NCI-H1092 treated with DMSO at 0.1 percent for 48 hours (cell line): ENCODE measurements around the gene CUL4B.
"Not testable (repeated sequence)": the region's sequence is repeated elsewhere in the genome, so short reads cannot be mapped to it uniquely, and the experiment has no call there.

Experiments
- DNase-seq: peaks from one replicate; lab custom pipeline; 2025; lab: John Stamatoyannopoulos, UW

The CUL4B gene

DNA sequence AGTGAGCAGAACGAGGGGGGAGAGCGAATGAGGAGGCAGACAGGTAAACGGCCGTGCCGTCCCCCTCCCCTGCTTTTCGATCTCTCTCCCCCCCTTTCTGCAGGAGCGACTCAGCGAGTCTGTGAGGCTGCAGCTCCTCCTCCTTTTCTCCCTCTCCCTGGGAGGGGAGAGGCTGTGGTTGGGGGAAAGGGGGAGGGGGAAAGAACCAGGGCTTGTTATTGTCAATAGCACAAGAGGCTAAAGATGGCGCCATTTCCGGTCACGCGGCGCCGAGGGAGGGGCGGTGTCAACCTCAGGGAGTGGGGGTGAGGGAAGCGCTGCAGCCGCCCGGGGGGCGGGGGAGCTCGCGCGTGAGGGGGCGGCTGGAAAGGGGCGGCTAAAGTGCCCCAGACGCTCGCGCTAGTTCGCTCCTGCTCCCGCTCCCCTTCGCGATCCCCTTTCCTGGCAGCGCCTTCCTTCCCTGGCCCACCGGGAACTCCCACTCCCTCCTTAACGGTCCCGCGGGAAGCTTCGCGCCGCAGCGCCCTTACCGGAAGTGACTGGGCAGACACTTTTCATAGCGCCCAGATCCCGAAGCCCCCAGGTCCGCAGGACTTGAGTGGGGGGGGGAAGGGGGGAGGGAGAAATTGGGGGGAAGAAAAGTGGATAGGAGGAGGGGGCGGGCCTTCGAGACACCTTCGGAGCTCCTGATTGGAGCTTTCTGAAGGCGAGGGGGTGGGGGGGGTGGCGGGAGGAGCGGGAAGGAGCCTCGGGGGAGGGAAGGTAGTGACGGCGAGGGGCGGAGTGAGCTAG lies at the start of gene CUL4B:
CUL4B (minus strand) TSS at position 121 of the 792 bp plus-strand sequence. CDS start 324 bp downstream, outside the sequence.
- peak; percentile 95 for DNase-seq

DNA sequence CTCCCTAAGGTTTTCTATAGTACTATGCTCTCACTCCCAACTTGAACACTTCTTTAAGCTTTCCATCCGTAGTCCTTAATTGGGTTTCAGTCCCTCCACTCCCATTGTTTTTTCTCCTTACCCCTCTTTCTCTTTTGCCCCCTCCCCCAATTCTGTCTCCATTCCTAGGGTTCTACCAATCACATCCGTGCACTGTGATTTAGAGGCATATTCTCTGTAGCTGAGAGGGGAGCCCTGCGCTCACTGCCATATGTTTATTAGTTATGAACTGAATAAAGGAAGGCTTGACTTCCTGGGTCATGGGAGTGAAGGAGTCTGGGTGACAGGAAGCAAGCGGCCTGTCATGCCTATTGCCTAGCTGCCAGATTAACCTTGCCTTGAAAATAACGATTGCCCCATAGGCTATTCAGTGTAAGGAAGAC lies 43.6 kb upstream of the CUL4B start:
- DNase-seq = peak; percentile 44

DNA sequence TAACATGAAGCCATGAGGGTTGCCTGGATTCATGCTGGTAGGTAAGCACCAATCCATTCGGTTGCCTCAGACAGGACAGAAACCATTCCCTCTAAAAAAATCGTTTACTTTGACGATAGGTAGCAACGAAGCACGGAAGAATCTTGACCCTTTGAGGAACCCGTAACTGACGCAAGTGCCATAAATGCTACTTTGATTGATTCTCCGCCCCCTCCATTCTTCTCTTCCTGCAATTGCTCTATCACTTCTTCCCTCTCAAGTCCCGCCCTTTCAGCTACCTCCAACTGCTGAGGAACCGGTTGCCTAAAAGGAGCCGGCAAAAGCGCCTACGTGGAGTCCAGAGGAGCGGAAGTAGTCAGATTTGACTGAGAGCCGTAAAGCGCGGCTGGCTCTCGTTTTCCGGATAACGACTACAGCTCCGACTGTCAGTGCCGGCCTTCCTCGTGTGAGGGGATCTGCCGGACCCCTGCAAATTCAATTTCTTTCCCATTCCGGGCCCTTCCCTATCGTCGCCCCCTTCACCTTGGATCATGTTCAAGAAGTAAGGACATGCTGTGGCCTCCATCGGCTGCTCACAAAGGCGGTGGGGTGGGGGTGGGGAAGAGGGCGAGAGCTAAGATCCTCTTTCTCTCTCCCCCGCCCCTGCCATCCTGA lies 43.1 kb upstream of the CUL4B start, which contains the start of gene MCTS1:
MCTS1 (plus strand) TSS at position 395 of the 654 bp plus-strand sequence; CDS start at position 531, 136 bp downstream.
- DNase-seq = peak; percentile 98

GRCh38 chrX:120585702-120586101 lies 24.9 kb upstream of the CUL4B start:
- DNase-seq = no peak

GRCh38 chrX:120575379-120576114 lies 14.8 kb upstream of the CUL4B start:
- no peak for DNase-seq

DNA sequence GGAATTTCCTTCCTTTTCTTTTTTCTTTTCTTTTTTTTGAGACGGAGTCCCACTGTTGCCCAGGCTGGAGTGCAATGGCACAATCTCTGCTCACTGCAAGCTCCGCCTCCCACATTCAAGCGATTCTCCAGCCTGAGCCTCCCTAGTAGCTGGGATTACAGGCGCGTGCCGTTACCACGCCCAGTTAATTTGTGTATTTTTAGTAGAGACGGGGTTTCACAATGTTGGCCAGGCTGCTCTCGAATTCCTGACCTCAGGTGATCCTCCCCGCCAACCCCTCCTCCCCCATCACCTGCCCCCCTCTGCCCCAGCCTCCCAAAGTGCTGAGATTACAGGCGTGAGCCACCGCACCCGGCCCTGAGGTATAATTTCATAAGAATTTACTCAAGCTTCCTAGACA lies 13.0 kb upstream of the CUL4B start:
- DNase-seq = not testable (repeated sequence)

- DNase-seq = no peak
Measured at GRCh38 chrX:120570011-120570600, 9.3 kb upstream of the CUL4B start.

GRCh38 chrX:120568609-120569008 lies 7.8 kb upstream of the CUL4B start:
- no peak for DNase-seq

DNA sequence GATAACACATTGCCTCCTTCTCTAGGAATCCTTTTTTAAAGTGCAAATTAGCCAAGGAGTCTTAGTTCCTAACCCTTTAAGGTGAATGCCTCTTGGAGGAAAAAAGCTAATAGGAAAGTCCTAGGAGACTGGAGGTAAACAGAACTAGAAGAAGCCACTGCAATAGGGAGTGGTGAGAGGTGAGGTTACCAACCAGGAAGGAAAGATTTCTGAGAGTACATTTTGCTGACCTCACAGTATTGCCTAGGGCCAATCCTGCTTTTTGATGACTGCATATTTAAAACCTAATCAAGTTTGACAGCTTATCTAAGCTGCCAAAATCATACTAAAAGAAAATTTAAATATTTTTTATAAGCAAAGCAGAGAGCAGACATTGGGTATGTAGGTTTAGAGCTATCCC lies 7.3 kb upstream of the CUL4B start:
- DNase-seq = no peak

DNA sequence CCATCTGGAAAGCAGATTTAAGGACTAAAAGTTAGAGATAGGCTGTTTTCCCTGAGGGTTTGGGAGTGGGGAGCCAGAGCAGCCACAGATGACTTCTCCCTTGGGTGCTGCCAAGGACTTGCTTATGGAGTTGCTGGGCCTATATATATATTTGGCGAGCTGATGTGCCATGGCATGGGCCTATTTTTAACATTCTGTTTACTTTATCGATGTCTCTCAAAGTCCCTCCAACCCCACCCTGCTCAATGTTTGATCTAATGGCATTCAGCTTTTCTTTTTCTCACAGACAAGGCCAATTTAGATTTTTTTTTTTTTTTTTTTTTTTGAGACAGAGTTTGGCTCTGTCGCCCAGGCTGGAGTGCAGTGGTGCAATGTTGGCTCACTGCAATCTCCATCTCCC lies 6.1 kb upstream of the CUL4B start:
- DNase-seq = no peak

DNA sequence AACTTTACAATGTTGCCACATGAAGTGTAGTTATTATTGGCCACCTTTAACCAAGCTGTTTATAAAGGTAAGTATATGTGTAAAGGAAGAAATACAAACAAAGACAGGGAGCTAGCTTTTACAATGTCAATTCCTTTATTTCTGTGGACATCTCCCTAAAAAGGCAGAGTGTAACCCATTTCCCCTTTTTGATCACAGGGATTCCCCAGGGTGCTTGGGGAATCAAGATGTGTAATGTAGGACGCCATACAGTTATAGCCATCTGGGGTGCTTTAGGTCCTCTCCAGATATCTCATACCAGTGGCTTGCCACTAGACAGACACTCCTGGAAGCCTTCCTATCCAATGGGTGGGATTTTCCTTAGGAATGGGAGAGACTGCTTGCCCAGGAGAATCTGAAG lies 4.2 kb upstream of the CUL4B start:
- DNase-seq = no peak

DNA sequence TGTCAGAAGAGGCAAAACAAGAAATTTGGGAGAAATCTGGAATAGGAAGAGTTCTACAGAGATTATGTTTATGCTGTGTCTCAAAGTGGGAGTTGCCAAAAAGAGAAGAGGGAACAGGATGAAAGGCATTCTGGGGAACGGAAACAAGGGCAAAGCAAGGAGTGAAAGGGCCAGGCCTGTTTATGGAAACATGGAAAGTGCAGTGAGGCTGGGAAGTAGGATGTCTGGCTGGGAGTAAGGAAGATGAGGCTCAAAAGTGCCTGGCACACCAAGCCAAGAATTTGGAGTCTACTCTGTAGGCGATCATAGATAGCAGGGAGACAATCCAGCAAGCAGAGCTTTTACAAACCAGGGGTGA lies 1.8 kb upstream of the CUL4B start:
- no peak for DNase-seq

- DNase-seq = peak; percentile 28
Measured at GRCh38 chrX:120561634-120562568, 1.1 kb upstream of the CUL4B start.

GRCh38 chrX:120560405-120560841 lies 339 bp downstream of the CUL4B start:
- peak; percentile 75 for DNase-seq

- peak; percentile 52 for DNase-seq
Measured at GRCh38 chrX:120559804-120560203, 958 bp downstream of the CUL4B start.

GRCh38 chrX:120556251-120556650 lies 4.5 kb downstream of the CUL4B start:
- DNase-seq = no peak

- DNase-seq = no peak
Measured at GRCh38 chrX:120549483-120550452, 11.0 kb downstream of the CUL4B start.

DNA sequence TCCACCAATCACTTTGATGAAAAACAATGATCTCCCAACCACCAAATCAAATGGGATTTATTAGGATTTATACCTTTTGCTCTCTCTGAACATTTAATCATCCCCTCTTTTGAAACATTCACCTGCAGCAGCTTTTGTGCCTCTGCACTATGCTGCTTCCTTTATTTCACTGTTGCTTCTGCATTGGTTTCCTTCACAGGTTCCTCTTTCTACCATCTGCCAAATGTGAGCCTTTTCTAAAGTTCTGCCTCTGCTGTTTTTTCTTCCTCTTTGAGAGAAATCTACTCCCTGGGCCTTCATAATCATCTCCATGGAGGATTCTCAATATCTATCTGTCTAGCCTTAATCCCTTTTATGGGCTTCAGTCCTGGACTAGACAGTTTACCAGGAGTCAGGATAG lies 24.7 kb downstream of the CUL4B start:
- DNase-seq = no peak

- DNase-seq = no peak
Measured at GRCh38 chrX:120534413-120535205, 26.2 kb downstream of the CUL4B start.
